Loucy (cell line): ENCODE data around the gene SLC25A14.

Experiments used
- H2AFZ ChIP-seq: fragments of 200-600 bp; sonication (generic); 2 replicates; pipeline ENCODE4 v1.6.0; 2016; ENCODE audit warnings: antibody characterized with exemption, mild to moderate bottlenecking, low read length, moderate library complexity
- H3F3A ChIP-seq: fragments of 200-600 bp; 2 replicates; pipeline ENCODE4 v1.6.0; 2016; ENCODE audit warnings: antibody characterized with exemption, low read depth, mild to moderate bottlenecking
- H3K27me3 ChIP-seq: fragments of 200-600 bp; sonication (generic); 2 replicates; pipeline ENCODE4 v1.6.1; 2014; ENCODE audit warnings: low read length, mild to moderate bottlenecking; ENCODE audit not compliant: insufficient read depth, poor library complexity, severe bottlenecking
- H3K36me3 ChIP-seq: fragments of 200-600 bp; sonication (generic); 2 replicates; pipeline ENCODE4 v1.6.1; 2016; ENCODE audit warnings: low read length; ENCODE audit not compliant: insufficient read depth
- H3K4me1 ChIP-seq: fragments of 200-600 bp; sonication (generic); 2 replicates; pipeline ENCODE4 v1.5.1; 2014; ENCODE audit warnings: low read length, mild to moderate bottlenecking; ENCODE audit not compliant: insufficient read depth, poor library complexity, severe bottlenecking
- H3K4me2 ChIP-seq: fragments of 200-600 bp; sonication (generic); 2 replicates; pipeline ENCODE4 v1.6.0; 2014; ENCODE audit warnings: antibody characterized with exemption, low read length, low read depth, mild to moderate bottlenecking; ENCODE audit not compliant: poor library complexity, severe bottlenecking
- H3K4me3 ChIP-seq: fragments of 200-600 bp; sonication (generic); 2 replicates; pipeline ENCODE4 v1.5.1; 2014; ENCODE audit warnings: low read length, mild to moderate bottlenecking, mixed read lengths; ENCODE audit not compliant: poor library complexity, severe bottlenecking
- H3K79me2 ChIP-seq: fragments of 200-600 bp; sonication (generic); 2 replicates; pipeline ENCODE4 v1.6.1; 2014; ENCODE audit warnings: low read length; ENCODE audit not compliant: insufficient read depth
- H3K9ac ChIP-seq: fragments of 200-600 bp; sonication (generic); 2 replicates; pipeline ENCODE4 v1.6.0; 2014; ENCODE audit warnings: mild to moderate bottlenecking, low read depth, low read length, moderate library complexity; ENCODE audit not compliant: poor library complexity, severe bottlenecking
- H3K9me2 ChIP-seq: fragments of 200-600 bp; sonication (generic); replicated peaks from 2 replicates; pipeline ENCODE4 v1.6.1; 2016; ENCODE audit warnings: low read depth, low read length, mixed read lengths
- H3K9me3 ChIP-seq: fragments of 200-600 bp; sonication (generic); 2 replicates; pipeline ENCODE4 v1.6.1; 2014; ENCODE audit warnings: mild to moderate bottlenecking, antibody characterized with exemption, low read length, low read depth; ENCODE audit not compliant: insufficient read depth
- H4K20me1 ChIP-seq: fragments of 200-600 bp; sonication (generic); 2 replicates; pipeline ENCODE4 v1.6.0; 2014; ENCODE audit warnings: antibody characterized with exemption, low read length, mild to moderate bottlenecking; ENCODE audit not compliant: insufficient read depth, poor library complexity, severe bottlenecking
- CTCF ChIP-seq: fragments of 200-600 bp; sonication (generic); conservative IDR thresholded peaks from 2 replicates; pipeline ENCODE4 v1.5.1; 2014; ENCODE audit warnings: mild to moderate bottlenecking, antibody characterized with exemption, low read length
- EZH2phosphoT487 ChIP-seq: fragments of 200-600 bp; IDR thresholded peaks from 2 replicates; pipeline ENCODE4 v1.6.1; 2018; ENCODE audit warnings: antibody characterized with exemption, mild to moderate bottlenecking, moderate library complexity, borderline replicate concordance

SLC25A14 gene, protein sequence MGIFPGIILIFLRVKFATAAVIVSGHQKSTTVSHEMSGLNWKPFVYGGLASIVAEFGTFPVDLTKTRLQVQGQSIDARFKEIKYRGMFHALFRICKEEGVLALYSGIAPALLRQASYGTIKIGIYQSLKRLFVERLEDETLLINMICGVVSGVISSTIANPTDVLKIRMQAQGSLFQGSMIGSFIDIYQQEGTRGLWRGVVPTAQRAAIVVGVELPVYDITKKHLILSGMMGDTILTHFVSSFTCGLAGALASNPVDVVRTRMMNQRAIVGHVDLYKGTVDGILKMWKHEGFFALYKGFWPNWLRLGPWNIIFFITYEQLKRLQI

DNA sequence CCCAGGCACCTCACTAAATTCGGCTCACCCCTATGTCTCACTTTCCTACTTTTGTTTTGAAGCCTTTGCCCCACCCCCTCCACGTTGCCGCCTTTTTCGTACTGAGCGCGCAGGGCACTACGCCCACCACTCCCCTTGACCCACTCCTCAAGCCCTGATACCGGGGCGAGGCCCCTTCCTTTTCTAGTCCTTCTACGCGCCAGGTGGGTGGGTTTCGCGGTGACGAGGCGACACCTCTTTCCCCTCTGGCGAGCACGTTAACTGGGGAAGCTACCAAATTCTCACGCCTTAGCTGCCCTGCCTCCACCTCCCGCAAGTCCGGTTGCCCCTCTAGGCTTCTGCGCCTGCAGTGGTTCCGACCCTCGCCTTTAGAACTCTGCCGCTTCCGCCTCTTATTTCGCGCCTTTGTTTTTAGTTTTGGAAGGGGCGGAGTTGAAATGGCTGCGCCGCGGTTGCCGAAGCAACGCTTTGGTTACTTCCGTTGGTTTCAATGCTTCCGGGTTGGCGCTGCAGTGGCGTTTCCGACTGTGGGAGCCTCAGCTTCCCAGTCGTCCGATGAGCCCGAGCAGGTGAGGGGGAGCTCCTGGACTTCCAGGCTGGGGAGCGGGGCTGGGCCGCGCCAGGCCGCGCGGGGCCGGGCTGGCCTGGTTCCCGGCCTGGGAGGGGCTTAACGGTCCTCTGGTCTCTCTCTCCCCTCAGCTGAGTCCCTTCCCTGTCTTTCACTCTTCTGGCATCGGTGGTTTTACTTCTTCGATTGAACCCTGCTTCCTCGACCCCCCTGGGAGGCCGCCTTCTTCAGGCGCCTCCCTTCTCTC lies at the start of gene SLC25A14:
Gene SLC25A14 (plus strand): TSS at position 512 of the 815 bp plus-strand sequence. CDS start 360 bp downstream, outside the sequence.
- TF ChIP-seq CTCF = no peak
- TF ChIP-seq EZH2phosphoT487 = no peak
- no peaks in the 10 kb centered on the region for H4K20me1 ChIP-seq
- H3K4me3 ChIP-seq = peak within 1 kb of the TSS; percentile 90
- H3K9me2 ChIP-seq = no peaks in the 10 kb centered on the region
- peak within 1 kb of the TSS; percentile 72 for H3K4me2 ChIP-seq
- H3K36me3 ChIP-seq = no peaks in the 10 kb centered on the region
- no peaks in the 10 kb centered on the region for H3K27me3 ChIP-seq
- no peaks in the 10 kb centered on the region for H3F3A ChIP-seq
- H3K4me1 ChIP-seq = peaks cover 4% of the 10 kb centered on the region
- peak within 1 kb of the TSS; percentile 97 for H2AFZ ChIP-seq
- peak within 1 kb of the TSS; percentile 84 for H3K9ac ChIP-seq
- H3K79me2 ChIP-seq = no peaks in the 10 kb centered on the region
- no peaks in the 10 kb centered on the region for H3K9me3 ChIP-seq

DNA sequence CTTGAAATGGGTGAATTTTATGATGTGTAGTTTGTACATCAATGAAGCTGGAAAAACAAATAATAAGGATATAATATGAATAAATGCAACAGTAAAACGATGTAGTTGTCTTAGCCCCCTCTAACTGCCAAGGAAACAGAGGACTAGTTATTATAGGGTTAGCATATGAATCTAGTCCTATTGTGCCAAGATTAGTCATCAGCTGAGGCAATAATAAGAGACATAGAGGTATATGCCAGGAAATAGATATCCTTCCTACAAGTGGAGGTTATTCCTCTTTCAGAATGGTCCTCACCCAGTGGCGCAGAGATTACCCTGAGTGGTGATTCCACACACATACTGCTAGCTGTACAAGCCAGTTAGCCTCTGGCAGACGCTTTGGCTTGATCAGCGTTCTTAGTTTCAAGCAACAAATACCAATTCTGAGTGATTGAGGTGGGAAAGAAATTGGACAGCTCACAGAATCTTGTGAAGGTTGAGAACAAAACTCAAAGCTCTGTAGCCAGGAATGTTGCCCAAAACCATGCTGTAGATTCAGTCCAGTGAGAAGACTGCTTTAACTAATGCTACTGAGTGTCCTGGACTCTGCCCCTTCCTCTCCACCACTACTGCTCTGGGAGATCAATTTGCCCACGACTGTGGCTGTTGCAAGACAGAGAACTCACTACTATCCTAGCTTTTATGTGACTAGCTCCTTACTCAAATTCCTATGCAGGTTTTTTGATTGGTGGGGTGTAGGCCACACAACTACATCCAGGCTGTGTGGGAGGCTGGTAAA lies 44.0 kb upstream of the SLC25A14 start:
- TF ChIP-seq CTCF (no peak), EZH2phosphoT487 (no peak)
- no peak overlapping the region for H3K9ac ChIP-seq
- no peaks in the 10 kb centered on the region for H3K79me2 ChIP-seq
- H3F3A ChIP-seq = no peaks in the 10 kb centered on the region
- H3K4me2 ChIP-seq = no peak overlapping the region
- no peaks in the 10 kb centered on the region for H4K20me1 ChIP-seq
- no peaks in the 10 kb centered on the region for H3K27me3 ChIP-seq
- no peaks in the 10 kb centered on the region for H3K9me3 ChIP-seq
- H2AFZ ChIP-seq = no peak overlapping the region
- H3K9me2 ChIP-seq = no peaks in the 10 kb centered on the region
- no peaks in the 10 kb centered on the region for H3K36me3 ChIP-seq
- H3K4me1 ChIP-seq = no peaks in the 10 kb centered on the region
- no peak overlapping the region for H3K4me3 ChIP-seq

DNA sequence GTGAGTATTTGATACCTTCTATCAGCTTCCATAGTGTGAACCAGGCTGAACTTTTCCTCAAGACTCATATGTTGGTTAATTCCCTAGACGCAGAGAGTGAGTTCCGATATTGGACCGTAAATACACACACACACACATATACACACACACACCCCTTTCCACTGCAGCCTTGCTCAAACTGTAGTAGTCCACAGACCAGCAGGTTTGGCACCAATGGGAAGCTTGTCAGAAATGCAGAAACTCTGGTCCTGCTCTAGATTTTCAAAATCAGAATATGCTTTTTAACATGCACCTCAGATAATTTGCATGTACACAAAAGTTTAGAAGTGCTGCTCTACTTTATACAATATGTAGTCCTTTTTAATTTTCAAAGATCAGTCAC lies 43.4 kb upstream of the SLC25A14 start:
- H4K20me1 ChIP-seq = no peaks in the 10 kb centered on the region

More for the DNA sequence above, 43.4 kb upstream of the SLC25A14 start:
- no peak overlapping the region for H3K9ac ChIP-seq
- no peaks in the 10 kb centered on the region for H3K36me3 ChIP-seq
- no peaks in the 10 kb centered on the region for H3K9me2 ChIP-seq
- no peaks in the 10 kb centered on the region for H3K9me3 ChIP-seq
- no peaks in the 10 kb centered on the region for H3F3A ChIP-seq
- no peak overlapping the region for H2AFZ ChIP-seq
- H3K79me2 ChIP-seq = no peaks in the 10 kb centered on the region
- H3K4me3 ChIP-seq = no peak overlapping the region
- no peaks in the 10 kb centered on the region for H3K27me3 ChIP-seq
- no peak overlapping the region for H3K4me2 ChIP-seq
- H3K4me1 ChIP-seq = no peaks in the 10 kb centered on the region
- no peak for TF ChIP-seq EZH2phosphoT487
- no peak for TF ChIP-seq CTCF
